AG04450 (cell line): ENCODE measurements around the gene ZC3H12D. TPM values are rescaled to one million over a fixed set of nuclear protein-coding genes. Genes with fewer than 3 reads are reported as not detected.

Experiments
- CTCF ChIA-PET: fragments of 300-600, 350-600 bp; formaldehyde crosslinking; extraction: SDS; loops from one replicate; lab custom pipeline; 2022; ENCODE audit warnings: antibody characterized with exemption, inconsistent platforms; lab: Charles Lee
- POLR2A ChIA-PET: fragments of 350-600 bp; formaldehyde crosslinking; extraction: SDS; loops from one replicate; lab custom pipeline; 2021; ENCODE audit warnings: antibody characterized with exemption, inconsistent platforms; lab: Yijun Ruan, JAX
- DNase-seq: peaks from one replicate; pipeline ENCODE4 v3.0.0-alpha.2; 2011; ENCODE audit warnings: low read depth, low spot score
- H3K27ac ChIP-seq: one replicate; pipeline ENCODE4 v1.5.1; 2012; ENCODE audit warnings: low read depth, low read length, control low read depth
- H3K27me3 ChIP-seq: one replicate; pipeline ENCODE4 v1.6.0; 2012; ENCODE audit warnings: low read length; ENCODE audit not compliant: control insufficient read depth, insufficient read depth
- H3K4me3 ChIP-seq: 2 replicates; pipeline ENCODE4 v1.5.1; 2011; ENCODE audit warnings: mild to moderate bottlenecking, low read depth, low read length, control low read depth
- H3K9me3 ChIP-seq: 2 replicates; pipeline ENCODE4 v1.5.1; 2012; ENCODE audit warnings: low read length; ENCODE audit not compliant: control insufficient read depth, insufficient read depth
- CTCF ChIP-seq: IDR thresholded peaks from 2 replicates; pipeline ENCODE4 v1.5.1; 2011; ENCODE audit warnings: low read depth, low read length, control low read depth, inconsistent platforms
- polyA plus RNA-seq: library from polyadenylated mRNA; depleted of rRNA; stranded (reverse); fragments of >200 nt; gene quantifications from 2 replicates; pipeline ENCODE4 v1.2.3, GENCODE V29; 2011

The ZC3H12D gene
- polyA plus RNA-seq, 1 experiment = 0.01 TPM

GRCh38 chr6:149510793-149511512 is 26.1 kb upstream of the ZC3H12D start:
- ChIA-PET POLR2A (interaction anchor here (0.6 kb wide), 1 partner anchor 45 kb away, joined by 3 read pairs; no protein-coding TSS in a partner anchor), CTCF (interaction anchor here (1.0 kb wide), 1 partner anchor 483 kb away, joined by 3 read pairs; no protein-coding TSS in a partner anchor)
- TF ChIP-seq CTCF = no peak
- H3K4me3 ChIP-seq = no peak overlapping the region
- no peaks in the 10 kb centered on the region for H3K9me3 ChIP-seq
- no peak overlapping the region for H3K27ac ChIP-seq
- no peaks in the 10 kb centered on the region for H3K27me3 ChIP-seq
- no peak for DNase-seq

GRCh38 chr6:149508485-149508884 is 23.7 kb upstream of the ZC3H12D start:
- H3K27me3 ChIP-seq = no peaks in the 10 kb centered on the region
- TF ChIP-seq CTCF = no peak
- POLR2A ChIA-PET = no interaction called here
- H3K9me3 ChIP-seq = no peaks in the 10 kb centered on the region
- CTCF ChIA-PET = interaction anchor here (1.2 to 2.4 kb wide), 3 partner anchors 8 to 482 kb away, joined by 3 to 17 read pairs (median 5); no protein-coding TSS in a partner anchor
- H3K27ac ChIP-seq = no peak overlapping the region
- no peak overlapping the region for H3K4me3 ChIP-seq
- DNase-seq = no peak

- TF ChIP-seq CTCF = no peak
- H3K4me3 ChIP-seq = no peak overlapping the region
- ChIA-PET POLR2A (no interaction called here), CTCF (interaction anchor here (1.0 to 2.7 kb wide), 3 partner anchors 13 to 476 kb away, joined by 3 to 13 read pairs (median 7); no protein-coding TSS in a partner anchor)
- H3K9me3 ChIP-seq = no peaks in the 10 kb centered on the region
- H3K27ac ChIP-seq = no peak overlapping the region
- DNase-seq = no peak
- no peaks in the 10 kb centered on the region for H3K27me3 ChIP-seq
Measured at GRCh38 chr6:149503872-149504271, 19.1 kb upstream of the ZC3H12D start.

- Histone ChIP-seq H3K27ac (no peak overlapping the region), H3K27me3 (no peaks in the 10 kb centered on the region), H3K9me3 (no peaks in the 10 kb centered on the region), H3K4me3 (no peak overlapping the region)
- ChIA-PET POLR2A (no interaction called here), CTCF (interaction anchor here (1.0 to 2.7 kb wide), 4 partner anchors 14 to 475 kb away, joined by 3 to 13 read pairs (median 6); no protein-coding TSS in a partner anchor)
- no peak for TF ChIP-seq CTCF
- DNase-seq = no peak
Measured at GRCh38 chr6:149503276-149503675, 18.5 kb upstream of the ZC3H12D start.

- DNase-seq = no peak
- CTCF ChIA-PET = interaction anchor here (1.9 kb wide), 1 partner anchor 474 kb away, joined by 7 read pairs; no protein-coding TSS in a partner anchor
- POLR2A ChIA-PET = no interaction called here
- no peak for TF ChIP-seq CTCF
- H3K9me3 ChIP-seq = no peaks in the 10 kb centered on the region
- no peak overlapping the region for H3K4me3 ChIP-seq
- H3K27ac ChIP-seq = no peak overlapping the region
- no peaks in the 10 kb centered on the region for H3K27me3 ChIP-seq
Measured at GRCh38 chr6:149501768-149502167, 17.0 kb upstream of the ZC3H12D start.
